Peyer's patch (tissue), 4 donors: ENCODE data around the gene INSYN1.

ENCODE experiments used
- POLR2A ChIP-seq, 2 donors: fragments of 450-650 bp; IDR thresholded peaks; one replicate each; pipeline ENCODE4 v1.5.1; 2017; ENCODE audit warnings: antibody characterized with exemption in 2 of 2, mild to moderate bottlenecking in 2 of 2, moderate library complexity in 2 of 2
- TF ChIP-seq, protein P1 (sequence below), 6 experiments: fragments of 450-650 bp in 4 of 6; fragments of 200-600 bp in 2 of 6; sonication (generic) in 1 of 6; IDR thresholded peaks; one replicate each; pipeline ENCODE4 v1.5.1; 2017 to 2019; ENCODE audit warnings: antibody characterized with exemption in 6 of 6, mild to moderate bottlenecking in 3 of 6, moderate library complexity in 1 of 6

DNA sequence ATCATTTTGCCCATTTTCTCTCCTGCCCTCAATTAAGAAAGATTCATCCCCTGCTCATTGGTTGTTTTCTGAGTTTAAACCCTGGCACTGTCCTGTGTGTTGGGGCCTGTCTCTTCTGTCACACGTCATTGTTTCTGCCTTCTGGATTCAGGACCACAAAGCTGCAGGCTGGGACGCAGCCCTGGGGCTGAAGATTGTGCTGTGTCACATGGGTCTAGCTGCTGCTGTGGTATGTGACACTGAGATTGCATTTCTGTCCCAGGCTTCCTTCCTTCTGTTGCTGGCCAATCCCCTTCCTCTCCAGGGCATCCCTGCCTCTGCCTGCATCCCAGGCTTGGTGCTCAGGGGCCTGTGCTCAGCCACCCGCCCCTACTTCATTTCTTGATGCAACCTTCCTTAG, 28.9 kb downstream of the INSYN1 start:
- TF ChIP-seq, protein P1, sequence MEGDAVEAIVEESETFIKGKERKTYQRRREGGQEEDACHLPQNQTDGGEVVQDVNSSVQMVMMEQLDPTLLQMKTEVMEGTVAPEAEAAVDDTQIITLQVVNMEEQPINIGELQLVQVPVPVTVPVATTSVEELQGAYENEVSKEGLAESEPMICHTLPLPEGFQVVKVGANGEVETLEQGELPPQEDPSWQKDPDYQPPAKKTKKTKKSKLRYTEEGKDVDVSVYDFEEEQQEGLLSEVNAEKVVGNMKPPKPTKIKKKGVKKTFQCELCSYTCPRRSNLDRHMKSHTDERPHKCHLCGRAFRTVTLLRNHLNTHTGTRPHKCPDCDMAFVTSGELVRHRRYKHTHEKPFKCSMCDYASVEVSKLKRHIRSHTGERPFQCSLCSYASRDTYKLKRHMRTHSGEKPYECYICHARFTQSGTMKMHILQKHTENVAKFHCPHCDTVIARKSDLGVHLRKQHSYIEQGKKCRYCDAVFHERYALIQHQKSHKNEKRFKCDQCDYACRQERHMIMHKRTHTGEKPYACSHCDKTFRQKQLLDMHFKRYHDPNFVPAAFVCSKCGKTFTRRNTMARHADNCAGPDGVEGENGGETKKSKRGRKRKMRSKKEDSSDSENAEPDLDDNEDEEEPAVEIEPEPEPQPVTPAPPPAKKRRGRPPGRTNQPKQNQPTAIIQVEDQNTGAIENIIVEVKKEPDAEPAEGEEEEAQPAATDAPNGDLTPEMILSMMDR (IDR thresholded peaks at IDR 0.05) = no peak
- TF ChIP-seq POLR2A (IDR thresholded peaks at IDR 0.05) = no peak
